WTC11 (cell line): ENCODE measurements around the gene RCN2. TPM values are rescaled to one million over a fixed set of nuclear protein-coding genes. Genes with fewer than 3 reads are reported as not detected.

Source experiments
- ATAC-seq: fragments of 200-7000 bp; cut with Tn5 transposase; 2 replicates; pipeline ENCODE4 v1.10.0; 2021; ENCODE audit warnings: mild to moderate bottlenecking, moderate library complexity
- CTCF ChIA-PET: fragments of 300-600 bp; sonication (Branson Sonifier 250); formaldehyde crosslinking; loops from one replicate; lab custom pipeline; 2021; ENCODE audit warnings: antibody characterized with exemption; lab: Charles Lee
- POLR2A ChIA-PET: fragments of 350-600 bp; sonication (Branson Sonifier 250); formaldehyde crosslinking; loops from one replicate; lab custom pipeline; 2021; ENCODE audit warnings: antibody characterized with exemption; lab: Charles Lee
- DNase-seq: peaks from one replicate; pipeline ENCODE4 v3.0.0; 2021; ENCODE audit warnings: low spot score
- H3K27ac Mint-ChIP-seq: 2 replicates; pipeline ENCODE4 v1.8.0; 2021; ENCODE audit warnings: mixed read lengths
- H3K27me3 Mint-ChIP-seq: 2 replicates; pipeline ENCODE4 v1.8.0; 2021; ENCODE audit warnings: low read depth, mild to moderate bottlenecking, moderate library complexity, mixed read lengths
- H3K36me3 Mint-ChIP-seq: 2 replicates; pipeline ENCODE4 v1.8.0; 2021; ENCODE audit warnings: mixed read lengths
- H3K4me1 Mint-ChIP-seq: 2 replicates; pipeline ENCODE4 v1.8.0; 2022; ENCODE audit warnings: mixed read lengths
- H3K4me3 Mint-ChIP-seq: 2 replicates; pipeline ENCODE4 v1.8.0; 2021; ENCODE audit warnings: mild to moderate bottlenecking, moderate library complexity, mixed read lengths
- H3K9me3 Mint-ChIP-seq: 2 replicates; pipeline ENCODE4 v1.8.0; 2021; ENCODE audit warnings: mixed read lengths
- ETV6 ChIP-seq: sonication (generic); formaldehyde crosslinking; IDR thresholded peaks from 2 replicates; pipeline ENCODE4 v1.8.1; 2022; ENCODE audit warnings: mild to moderate bottlenecking, missing genetic modification reagents
- GRHL2 ChIP-seq: fragments of 250-450 bp; sonication (Bioruptor Pico); IDR thresholded peaks from 2 replicates; pipeline ENCODE4 v1.8.0; 2022; ENCODE audit warnings: mild to moderate bottlenecking, moderate library complexity; ENCODE audit not compliant: insufficient replicate concordance, severe bottlenecking
- GTF2I ChIP-seq: fragments of 250-450 bp; sonication (Bioruptor Pico); conservative IDR thresholded peaks from 2 replicates; pipeline ENCODE4 v1.4.0; 2021; ENCODE audit warnings: mild to moderate bottlenecking
- JAZF1 ChIP-seq: fragments of 250-450 bp; sonication (Bioruptor Pico); IDR thresholded peaks from 2 replicates; pipeline ENCODE4 v1.9.0; 2021; ENCODE audit warnings: moderate library complexity, mild to moderate bottlenecking, inconsistent platforms
- MYBL2 ChIP-seq: sonication (generic); formaldehyde crosslinking; IDR thresholded peaks from 2 replicates; pipeline ENCODE4 v1.8.1; 2023; ENCODE audit warnings: mild to moderate bottlenecking, moderate library complexity, missing genetic modification reagents
- NFYB ChIP-seq: sonication (generic); formaldehyde crosslinking; conservative IDR thresholded peaks from 2 replicates; pipeline ENCODE4 v1.8.0; 2022; ENCODE audit warnings: low read depth, missing genetic modification reagents
- NR1H2 ChIP-seq: sonication (generic); formaldehyde crosslinking; IDR thresholded peaks from 2 replicates; pipeline ENCODE4 v1.9.0; 2021; ENCODE audit warnings: mild to moderate bottlenecking, moderate library complexity, missing genetic modification reagents
- TCF7 ChIP-seq: sonication (generic); formaldehyde crosslinking; IDR thresholded peaks from 2 replicates; pipeline ENCODE4 v1.8.0; 2022; ENCODE audit warnings: mild to moderate bottlenecking, low read depth, missing genetic modification reagents, moderate library complexity
- TEAD4 ChIP-seq: sonication (generic); formaldehyde crosslinking; IDR thresholded peaks from 2 replicates; pipeline ENCODE4 v1.8.0; 2022; ENCODE audit warnings: mild to moderate bottlenecking, missing genetic modification reagents
- ZNF232 ChIP-seq: sonication (generic); formaldehyde crosslinking; IDR thresholded peaks from 2 replicates; pipeline ENCODE4 v1.8.0; 2022; ENCODE audit warnings: mild to moderate bottlenecking, missing genetic modification reagents
- ZNF416 ChIP-seq: fragments of 250-450 bp; sonication (Bioruptor Pico); IDR thresholded peaks from 2 replicates; pipeline ENCODE4 v1.9.0; 2021; ENCODE audit warnings: mild to moderate bottlenecking, inconsistent platforms
- total RNA-seq: library from RNA; stranded (reverse); gene quantifications from 3 replicates; pipeline ENCODE4 v1.2.3, GENCODE V29; 2021
- TF ChIP-seq, protein P1 (sequence below): sonication (generic); formaldehyde crosslinking; conservative IDR thresholded peaks from 2 replicates; pipeline ENCODE4 v1.8.1; 2022; ENCODE audit warnings: mild to moderate bottlenecking, missing genetic modification reagents
- TF ChIP-seq, protein P2 (sequence below): fragments of 250-450 bp; sonication (Bioruptor Pico); conservative IDR thresholded peaks from 2 replicates; pipeline ENCODE4 v1.9.0; 2021; ENCODE audit warnings: mild to moderate bottlenecking
- TF ChIP-seq, protein P3 (sequence below): fragments of 250-450 bp; sonication (Bioruptor Pico); IDR thresholded peaks from 2 replicates; pipeline ENCODE4 v1.9.0; 2021; ENCODE audit warnings: mild to moderate bottlenecking
- TF ChIP-seq, protein P4 (sequence below): sonication (generic); formaldehyde crosslinking; conservative IDR thresholded peaks from 2 replicates; pipeline ENCODE4 v1.8.1; 2023; ENCODE audit warnings: mild to moderate bottlenecking, low read depth, missing genetic modification reagents, moderate library complexity
- TF ChIP-seq, protein P5 (sequence below): sonication (generic); formaldehyde crosslinking; IDR thresholded peaks from 2 replicates; pipeline ENCODE4 v1.8.0; 2022; ENCODE audit warnings: mild to moderate bottlenecking, missing genetic modification reagents
- TF ChIP-seq, protein P6 (sequence below): sonication (generic); formaldehyde crosslinking; IDR thresholded peaks from 2 replicates; pipeline ENCODE4 v1.8.1; 2022; ENCODE audit warnings: missing genetic modification reagents, borderline replicate concordance
- TF ChIP-seq, protein P7 (sequence below): sonication (generic); formaldehyde crosslinking; IDR thresholded peaks from 2 replicates; pipeline ENCODE4 v1.8.0; 2022; ENCODE audit warnings: mild to moderate bottlenecking, missing genetic modification reagents
- TF ChIP-seq, protein P8 (sequence below): sonication (generic); formaldehyde crosslinking; IDR thresholded peaks from 2 replicates; pipeline ENCODE4 v1.8.1; 2023; ENCODE audit warnings: mild to moderate bottlenecking, moderate library complexity, missing genetic modification reagents
- TF ChIP-seq, protein P9 (sequence below): sonication (generic); formaldehyde crosslinking; IDR thresholded peaks from 2 replicates; pipeline ENCODE4 v1.8.0; 2022; ENCODE audit warnings: mild to moderate bottlenecking, missing genetic modification reagents

Gene RCN2
- total RNA-seq, 1 experiment from 2014 or later = 112 TPM

DNA sequence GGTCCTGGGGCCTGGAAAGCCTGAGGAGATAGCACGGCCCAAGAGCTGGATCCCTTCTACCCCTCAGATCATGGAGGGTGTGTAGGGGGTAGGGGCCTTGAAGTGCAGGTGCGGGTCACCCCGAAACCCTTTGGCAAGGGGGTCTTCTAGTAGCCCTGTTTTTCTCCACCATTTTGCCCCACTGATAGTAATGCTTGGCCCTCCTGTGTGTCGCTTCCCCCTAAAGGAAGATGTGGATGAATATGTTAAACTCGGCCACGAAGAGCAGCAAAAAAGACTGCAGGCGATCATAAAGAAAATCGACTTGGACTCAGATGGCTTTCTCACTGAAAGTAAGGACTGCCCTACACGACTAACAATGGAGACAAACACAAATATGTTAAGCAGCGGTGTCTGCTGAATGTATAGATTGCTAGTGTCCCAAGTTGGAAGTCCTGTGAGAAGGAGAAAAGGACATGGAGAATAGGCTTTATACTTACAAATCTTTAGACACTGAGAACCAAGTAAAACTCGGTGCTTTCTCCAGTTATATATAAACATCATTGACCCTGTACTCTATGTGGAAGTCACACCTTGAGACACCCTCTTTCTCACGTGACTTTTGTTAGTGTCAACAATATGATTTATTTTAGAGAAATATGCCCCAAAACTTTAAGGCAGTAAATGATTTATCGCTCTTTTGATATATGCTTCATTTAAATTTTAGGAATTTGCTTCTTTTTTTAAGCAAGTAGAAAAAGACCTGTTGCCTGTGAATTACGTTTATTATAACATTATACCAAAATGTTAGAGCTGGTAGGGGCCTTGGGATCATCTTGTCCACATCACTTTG, 802 bp downstream of the RCN2 start (continued):
- TF ChIP-seq GTF2I (CRISPR knock-in tag) = no peak
- TF ChIP-seq, protein P1, sequence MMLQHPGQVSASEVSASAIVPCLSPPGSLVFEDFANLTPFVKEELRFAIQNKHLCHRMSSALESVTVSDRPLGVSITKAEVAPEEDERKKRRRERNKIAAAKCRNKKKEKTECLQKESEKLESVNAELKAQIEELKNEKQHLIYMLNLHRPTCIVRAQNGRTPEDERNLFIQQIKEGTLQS (CRISPR knock-in tag) = no peak

DNA sequence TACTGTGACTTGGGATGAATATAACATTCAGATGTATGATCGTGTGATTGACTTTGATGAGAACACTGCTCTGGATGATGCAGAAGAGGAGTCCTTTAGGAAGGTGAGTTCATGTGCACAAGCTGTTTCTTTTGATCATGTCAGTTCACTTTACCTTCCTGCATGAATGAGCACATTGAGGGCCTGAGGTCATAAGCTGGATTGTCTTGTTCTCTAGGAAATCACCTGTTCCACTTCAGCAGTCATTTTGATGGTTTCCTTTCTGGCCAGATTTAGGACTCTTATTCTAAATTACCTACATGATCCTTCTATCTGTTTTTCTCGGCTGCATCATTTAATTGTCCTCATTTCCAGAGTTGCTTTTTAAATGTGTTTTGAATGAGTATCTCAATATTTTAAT, 4.1 kb downstream of the RCN2 start:
- peaks cover 54% of the 10 kb centered on the region for H3K36me3 Mint-ChIP-seq
- POLR2A ChIA-PET = no interaction called here
- CTCF ChIA-PET = no interaction called here
- H3K4me1 Mint-ChIP-seq = peaks cover 18% of the 10 kb centered on the region
- TF ChIP-seq ETV6 (no peak), NFYB (CRISPR knock-in tag) (no peak), NR1H2 (CRISPR knock-in tag) (no peak), GRHL2 (CRISPR knock-in tag) (no peak), ZNF416 (CRISPR knock-in tag) (no peak)
- TF ChIP-seq, protein P2, sequence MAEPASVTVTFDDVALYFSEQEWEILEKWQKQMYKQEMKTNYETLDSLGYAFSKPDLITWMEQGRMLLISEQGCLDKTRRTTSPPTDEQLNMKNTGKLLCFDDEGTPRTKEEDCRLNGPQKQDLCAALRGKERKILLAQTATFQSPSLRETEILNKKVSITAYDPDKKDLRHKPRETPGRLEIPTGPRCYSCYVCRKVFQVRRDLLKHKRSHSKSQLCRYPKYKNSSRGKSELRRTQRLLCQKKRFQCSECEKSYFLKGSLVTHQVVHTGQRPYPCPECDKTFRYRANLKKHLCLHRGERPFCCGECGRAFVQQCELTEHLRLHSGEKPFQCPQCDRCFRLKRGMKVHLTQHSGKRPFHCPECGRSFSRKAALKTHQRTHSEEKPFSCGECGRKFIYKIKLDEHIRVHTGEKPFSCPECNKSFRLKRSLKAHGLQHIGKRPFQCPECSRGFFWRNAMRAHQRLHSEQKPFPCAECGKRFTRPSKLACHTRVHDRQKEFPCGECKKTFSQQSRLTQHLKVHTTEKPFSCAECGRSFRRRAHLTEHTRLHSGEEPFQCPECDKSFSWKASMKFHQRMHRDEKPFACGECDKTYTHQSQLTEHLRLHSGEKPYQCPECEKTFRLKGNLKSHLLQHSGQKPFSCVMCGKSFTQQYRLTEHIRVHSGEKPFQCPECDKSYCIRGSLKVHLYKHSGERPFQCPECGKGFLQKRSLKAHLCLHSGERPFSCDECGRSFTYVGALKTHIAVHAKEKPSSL (CRISPR knock-in tag) = no peak
- TF ChIP-seq, protein P3, sequence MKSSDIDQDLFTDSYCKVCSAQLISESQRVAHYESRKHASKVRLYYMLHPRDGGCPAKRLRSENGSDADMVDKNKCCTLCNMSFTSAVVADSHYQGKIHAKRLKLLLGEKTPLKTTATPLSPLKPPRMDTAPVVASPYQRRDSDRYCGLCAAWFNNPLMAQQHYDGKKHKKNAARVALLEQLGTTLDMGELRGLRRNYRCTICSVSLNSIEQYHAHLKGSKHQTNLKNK (CRISPR knock-in tag) = no peak
- TF ChIP-seq, protein P4, sequence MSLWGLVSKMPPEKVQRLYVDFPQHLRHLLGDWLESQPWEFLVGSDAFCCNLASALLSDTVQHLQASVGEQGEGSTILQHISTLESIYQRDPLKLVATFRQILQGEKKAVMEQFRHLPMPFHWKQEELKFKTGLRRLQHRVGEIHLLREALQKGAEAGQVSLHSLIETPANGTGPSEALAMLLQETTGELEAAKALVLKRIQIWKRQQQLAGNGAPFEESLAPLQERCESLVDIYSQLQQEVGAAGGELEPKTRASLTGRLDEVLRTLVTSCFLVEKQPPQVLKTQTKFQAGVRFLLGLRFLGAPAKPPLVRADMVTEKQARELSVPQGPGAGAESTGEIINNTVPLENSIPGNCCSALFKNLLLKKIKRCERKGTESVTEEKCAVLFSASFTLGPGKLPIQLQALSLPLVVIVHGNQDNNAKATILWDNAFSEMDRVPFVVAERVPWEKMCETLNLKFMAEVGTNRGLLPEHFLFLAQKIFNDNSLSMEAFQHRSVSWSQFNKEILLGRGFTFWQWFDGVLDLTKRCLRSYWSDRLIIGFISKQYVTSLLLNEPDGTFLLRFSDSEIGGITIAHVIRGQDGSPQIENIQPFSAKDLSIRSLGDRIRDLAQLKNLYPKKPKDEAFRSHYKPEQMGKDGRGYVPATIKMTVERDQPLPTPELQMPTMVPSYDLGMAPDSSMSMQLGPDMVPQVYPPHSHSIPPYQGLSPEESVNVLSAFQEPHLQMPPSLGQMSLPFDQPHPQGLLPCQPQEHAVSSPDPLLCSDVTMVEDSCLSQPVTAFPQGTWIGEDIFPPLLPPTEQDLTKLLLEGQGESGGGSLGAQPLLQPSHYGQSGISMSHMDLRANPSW (CRISPR knock-in tag) = no peak
- TF ChIP-seq, protein P5, sequence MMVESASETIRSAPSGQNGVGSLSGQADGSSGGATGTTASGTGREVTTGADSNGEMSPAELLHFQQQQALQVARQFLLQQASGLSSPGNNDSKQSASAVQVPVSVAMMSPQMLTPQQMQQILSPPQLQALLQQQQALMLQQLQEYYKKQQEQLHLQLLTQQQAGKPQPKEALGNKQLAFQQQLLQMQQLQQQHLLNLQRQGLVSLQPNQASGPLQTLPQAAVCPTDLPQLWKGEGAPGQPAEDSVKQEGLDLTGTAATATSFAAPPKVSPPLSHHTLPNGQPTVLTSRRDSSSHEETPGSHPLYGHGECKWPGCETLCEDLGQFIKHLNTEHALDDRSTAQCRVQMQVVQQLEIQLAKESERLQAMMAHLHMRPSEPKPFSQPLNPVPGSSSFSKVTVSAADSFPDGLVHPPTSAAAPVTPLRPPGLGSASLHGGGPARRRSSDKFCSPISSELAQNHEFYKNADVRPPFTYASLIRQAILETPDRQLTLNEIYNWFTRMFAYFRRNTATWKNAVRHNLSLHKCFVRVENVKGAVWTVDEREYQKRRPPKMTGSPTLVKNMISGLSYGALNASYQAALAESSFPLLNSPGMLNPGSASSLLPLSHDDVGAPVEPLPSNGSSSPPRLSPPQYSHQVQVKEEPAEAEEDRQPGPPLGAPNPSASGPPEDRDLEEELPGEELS = no peak
- TF ChIP-seq, protein P6, sequence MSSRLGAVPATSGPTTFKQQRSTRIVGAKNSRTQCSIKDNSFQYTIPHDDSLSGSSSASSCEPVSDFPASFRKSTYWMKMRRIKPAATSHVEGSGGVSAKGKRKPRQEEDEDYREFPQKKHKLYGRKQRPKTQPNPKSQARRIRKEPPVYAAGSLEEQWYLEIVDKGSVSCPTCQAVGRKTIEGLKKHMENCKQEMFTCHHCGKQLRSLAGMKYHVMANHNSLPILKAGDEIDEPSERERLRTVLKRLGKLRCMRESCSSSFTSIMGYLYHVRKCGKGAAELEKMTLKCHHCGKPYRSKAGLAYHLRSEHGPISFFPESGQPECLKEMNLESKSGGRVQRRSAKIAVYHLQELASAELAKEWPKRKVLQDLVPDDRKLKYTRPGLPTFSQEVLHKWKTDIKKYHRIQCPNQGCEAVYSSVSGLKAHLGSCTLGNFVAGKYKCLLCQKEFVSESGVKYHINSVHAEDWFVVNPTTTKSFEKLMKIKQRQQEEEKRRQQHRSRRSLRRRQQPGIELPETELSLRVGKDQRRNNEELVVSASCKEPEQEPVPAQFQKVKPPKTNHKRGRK = no peak
- DNase-seq = no peak
- no peak for ATAC-seq
- H3K9me3 Mint-ChIP-seq = no peaks in the 10 kb centered on the region
- no peaks in the 10 kb centered on the region for H3K27me3 Mint-ChIP-seq
- H3K27ac Mint-ChIP-seq = no peak overlapping the region
- H3K4me3 Mint-ChIP-seq = no peak overlapping the region

DNA sequence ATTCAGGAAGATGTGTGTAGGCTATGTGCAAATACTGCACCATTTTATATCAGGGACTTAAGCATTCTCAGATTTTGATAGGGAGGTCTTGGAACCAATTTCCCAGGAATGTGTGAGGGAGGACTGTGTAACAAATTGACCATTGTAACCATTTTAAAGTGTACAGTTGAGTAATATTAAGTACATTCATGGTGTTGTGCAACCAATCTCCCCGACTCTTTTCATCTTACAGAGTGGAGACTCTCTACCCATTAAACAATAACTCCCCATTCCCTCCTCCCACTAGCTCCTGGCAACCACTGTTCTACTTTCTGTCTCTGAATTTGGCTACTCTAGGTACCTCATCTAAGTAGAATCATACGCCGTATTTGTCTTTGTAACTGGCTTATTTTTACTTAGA, 5.1 kb downstream of the RCN2 start:
- CTCF ChIA-PET = interaction anchor here (0.6 kb wide), 1 partner anchor 378 kb away, joined by 3 read pairs; no protein-coding TSS in a partner anchor
- H3K9me3 Mint-ChIP-seq = no peaks in the 10 kb centered on the region
- ATAC-seq (no peak), DNase-seq (no peak)
- H3K4me3 Mint-ChIP-seq = no peak overlapping the region
- no peak overlapping the region for H3K27ac Mint-ChIP-seq
- POLR2A ChIA-PET = no interaction called here
- peaks cover 23% of the 10 kb centered on the region for H3K4me1 Mint-ChIP-seq
- peaks cover 54% of the 10 kb centered on the region for H3K36me3 Mint-ChIP-seq
- no peaks in the 10 kb centered on the region for H3K27me3 Mint-ChIP-seq
- TF ChIP-seq, protein P7, sequence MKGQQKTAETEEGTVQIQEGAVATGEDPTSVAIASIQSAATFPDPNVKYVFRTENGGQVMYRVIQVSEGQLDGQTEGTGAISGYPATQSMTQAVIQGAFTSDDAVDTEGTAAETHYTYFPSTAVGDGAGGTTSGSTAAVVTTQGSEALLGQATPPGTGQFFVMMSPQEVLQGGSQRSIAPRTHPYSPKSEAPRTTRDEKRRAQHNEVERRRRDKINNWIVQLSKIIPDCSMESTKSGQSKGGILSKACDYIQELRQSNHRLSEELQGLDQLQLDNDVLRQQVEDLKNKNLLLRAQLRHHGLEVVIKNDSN (CRISPR knock-in tag) = no peak
- TF ChIP-seq ZNF232 = no peak
- TF ChIP-seq, protein P8, sequence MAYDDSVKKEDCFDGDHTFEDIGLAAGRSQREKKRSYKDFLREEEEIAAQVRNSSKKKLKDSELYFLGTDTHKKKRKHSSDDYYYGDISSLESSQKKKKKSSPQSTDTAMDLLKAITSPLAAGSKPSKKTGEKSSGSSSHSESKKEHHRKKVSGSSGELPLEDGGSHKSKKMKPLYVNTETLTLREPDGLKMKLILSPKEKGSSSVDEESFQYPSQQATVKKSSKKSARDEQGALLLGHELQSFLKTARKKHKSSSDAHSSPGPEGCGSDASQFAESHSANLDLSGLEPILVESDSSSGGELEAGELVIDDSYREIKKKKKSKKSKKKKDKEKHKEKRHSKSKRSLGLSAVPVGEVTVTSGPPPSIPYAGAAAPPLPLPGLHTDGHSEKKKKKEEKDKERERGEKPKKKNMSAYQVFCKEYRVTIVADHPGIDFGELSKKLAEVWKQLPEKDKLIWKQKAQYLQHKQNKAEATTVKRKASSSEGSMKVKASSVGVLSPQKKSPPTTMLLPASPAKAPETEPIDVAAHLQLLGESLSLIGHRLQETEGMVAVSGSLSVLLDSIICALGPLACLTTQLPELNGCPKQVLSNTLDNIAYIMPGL (CRISPR knock-in tag) = no peak
- TF ChIP-seq TEAD4 (CRISPR knock-in tag) = no peak
- TF ChIP-seq, protein P9, sequence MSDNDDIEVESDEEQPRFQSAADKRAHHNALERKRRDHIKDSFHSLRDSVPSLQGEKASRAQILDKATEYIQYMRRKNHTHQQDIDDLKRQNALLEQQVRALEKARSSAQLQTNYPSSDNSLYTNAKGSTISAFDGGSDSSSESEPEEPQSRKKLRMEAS = no peak
- no peak for TF ChIP-seq TCF7 (CRISPR knock-in tag)
- no peak for TF ChIP-seq JAZF1 (CRISPR knock-in tag)
- no peak for TF ChIP-seq GTF2I (CRISPR knock-in tag)
- TF ChIP-seq MYBL2 (CRISPR knock-in tag) = no peak
